WTC11 (cell line): ENCODE measurements around the gene PDZD7.

Experiments
- ELF4 ChIP-seq: sonication (generic); formaldehyde crosslinking; IDR thresholded peaks from 2 replicates; pipeline ENCODE4 v1.8.1; 2022; ENCODE audit warnings: low read depth, mild to moderate bottlenecking, moderate library complexity, missing genetic modification reagents
- FOXK1 ChIP-seq: sonication (generic); formaldehyde crosslinking; IDR thresholded peaks from 2 replicates; pipeline ENCODE4 v1.8.0; 2022; ENCODE audit warnings: mild to moderate bottlenecking, moderate library complexity, missing genetic modification reagents
- MXD4 ChIP-seq: fragments of 250-450 bp; sonication (Bioruptor Pico); IDR thresholded peaks from 2 replicates; pipeline ENCODE4 v1.8.0; 2021; ENCODE audit warnings: mild to moderate bottlenecking, moderate library complexity, borderline replicate concordance
- NFE2L1 ChIP-seq: sonication (generic); formaldehyde crosslinking; IDR thresholded peaks from 2 replicates; pipeline ENCODE4 v1.8.1; 2023; ENCODE audit warnings: missing genetic modification reagents
- ZNF138 ChIP-seq: sonication (generic); formaldehyde crosslinking; conservative IDR thresholded peaks from 2 replicates; pipeline ENCODE4 v1.8.1; 2022; ENCODE audit warnings: mild to moderate bottlenecking, moderate library complexity, missing genetic modification reagents
- TF ChIP-seq, protein P1 (sequence below): fragments of 200-600 bp; IDR thresholded peaks from 2 replicates; pipeline ENCODE4 v1.8.0; 2022; ENCODE audit warnings: antibody characterized with exemption
- TF ChIP-seq, protein P2 (sequence below): sonication (generic); formaldehyde crosslinking; conservative IDR thresholded peaks from 2 replicates; pipeline ENCODE4 v1.8.1; 2022; ENCODE audit warnings: mild to moderate bottlenecking, missing genetic modification reagents
- TF ChIP-seq, protein P3 (sequence below): sonication (generic); formaldehyde crosslinking; IDR thresholded peaks from 2 replicates; pipeline ENCODE4 v1.8.1; 2022; ENCODE audit warnings: mild to moderate bottlenecking, moderate library complexity, missing genetic modification reagents

DNA sequence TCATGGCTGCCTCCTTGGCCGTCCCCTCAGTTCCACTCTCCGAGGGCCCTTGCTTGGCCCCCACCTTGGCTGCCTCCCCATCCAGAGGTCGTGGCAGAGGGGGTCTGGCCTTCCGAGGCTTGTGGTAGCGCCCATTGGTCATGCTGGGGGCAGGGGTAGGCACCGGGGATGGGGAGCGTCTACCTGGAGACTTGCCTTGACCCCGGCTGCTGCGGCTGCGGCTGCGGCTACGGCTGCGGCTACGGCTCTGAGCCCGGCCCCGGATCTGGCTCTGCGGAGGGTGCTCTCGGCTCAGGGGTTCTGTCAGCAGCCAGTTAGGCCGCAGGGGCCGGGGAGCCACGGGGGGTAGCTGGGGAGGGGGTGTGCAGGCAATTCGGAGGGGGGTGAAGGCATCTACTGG is 20.6 kb downstream of the PDZD7 start:
- TF ChIP-seq, protein P1, sequence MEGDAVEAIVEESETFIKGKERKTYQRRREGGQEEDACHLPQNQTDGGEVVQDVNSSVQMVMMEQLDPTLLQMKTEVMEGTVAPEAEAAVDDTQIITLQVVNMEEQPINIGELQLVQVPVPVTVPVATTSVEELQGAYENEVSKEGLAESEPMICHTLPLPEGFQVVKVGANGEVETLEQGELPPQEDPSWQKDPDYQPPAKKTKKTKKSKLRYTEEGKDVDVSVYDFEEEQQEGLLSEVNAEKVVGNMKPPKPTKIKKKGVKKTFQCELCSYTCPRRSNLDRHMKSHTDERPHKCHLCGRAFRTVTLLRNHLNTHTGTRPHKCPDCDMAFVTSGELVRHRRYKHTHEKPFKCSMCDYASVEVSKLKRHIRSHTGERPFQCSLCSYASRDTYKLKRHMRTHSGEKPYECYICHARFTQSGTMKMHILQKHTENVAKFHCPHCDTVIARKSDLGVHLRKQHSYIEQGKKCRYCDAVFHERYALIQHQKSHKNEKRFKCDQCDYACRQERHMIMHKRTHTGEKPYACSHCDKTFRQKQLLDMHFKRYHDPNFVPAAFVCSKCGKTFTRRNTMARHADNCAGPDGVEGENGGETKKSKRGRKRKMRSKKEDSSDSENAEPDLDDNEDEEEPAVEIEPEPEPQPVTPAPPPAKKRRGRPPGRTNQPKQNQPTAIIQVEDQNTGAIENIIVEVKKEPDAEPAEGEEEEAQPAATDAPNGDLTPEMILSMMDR, result no peak
- TF ChIP-seq, protein P2, sequence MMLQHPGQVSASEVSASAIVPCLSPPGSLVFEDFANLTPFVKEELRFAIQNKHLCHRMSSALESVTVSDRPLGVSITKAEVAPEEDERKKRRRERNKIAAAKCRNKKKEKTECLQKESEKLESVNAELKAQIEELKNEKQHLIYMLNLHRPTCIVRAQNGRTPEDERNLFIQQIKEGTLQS, result no peak
- TF ChIP-seq NFE2L1 (no peak), ZNF138 (CRISPR knock-in tag) (no peak), MXD4 (CRISPR knock-in tag) (no peak), FOXK1 (CRISPR knock-in tag) (no peak), ELF4 (CRISPR knock-in tag) (no peak)
- TF ChIP-seq, protein P3, sequence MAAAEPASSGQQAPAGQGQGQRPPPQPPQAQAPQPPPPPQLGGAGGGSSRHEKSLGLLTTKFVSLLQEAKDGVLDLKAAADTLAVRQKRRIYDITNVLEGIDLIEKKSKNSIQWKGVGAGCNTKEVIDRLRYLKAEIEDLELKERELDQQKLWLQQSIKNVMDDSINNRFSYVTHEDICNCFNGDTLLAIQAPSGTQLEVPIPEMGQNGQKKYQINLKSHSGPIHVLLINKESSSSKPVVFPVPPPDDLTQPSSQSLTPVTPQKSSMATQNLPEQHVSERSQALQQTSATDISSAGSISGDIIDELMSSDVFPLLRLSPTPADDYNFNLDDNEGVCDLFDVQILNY (CRISPR knock-in tag), result no peak
